HFFc6 (cell line): ENCODE results near the gene CEACAM6. TPM values are rescaled to one million over a fixed set of nuclear protein-coding genes. Genes with fewer than 3 reads are reported as not detected.
A peak's percentile ranks its signal among the peaks of the same experiment; 100 is the strongest.

Experiments
- DNase-seq: peaks from one replicate; pipeline ENCODE4 v3.0.0-alpha.2; 2018
- H3K27ac Mint-ChIP-seq: 2 replicates; pipeline ENCODE4 v1.8.0; 2020; ENCODE audit warnings: mild to moderate bottlenecking, mixed read lengths
- H3K27me3 Mint-ChIP-seq: 2 replicates; pipeline ENCODE4 v1.8.0; 2021; ENCODE audit warnings: mild to moderate bottlenecking, moderate library complexity, mixed read lengths; ENCODE audit not compliant: insufficient read depth
- H3K36me3 Mint-ChIP-seq: 2 replicates; pipeline ENCODE4 v1.8.0; 2021; ENCODE audit warnings: low read depth, mixed read lengths
- H3K4me1 Mint-ChIP-seq: 2 replicates; pipeline ENCODE4 v1.8.0; 2020; ENCODE audit warnings: low read depth, mixed read lengths
- H3K4me3 Mint-ChIP-seq: 2 replicates; pipeline ENCODE4 v1.8.0; 2020; ENCODE audit warnings: mild to moderate bottlenecking, moderate library complexity, mixed read lengths
- H3K9me3 Mint-ChIP-seq: 2 replicates; pipeline ENCODE4 v1.8.0; 2020; ENCODE audit warnings: mild to moderate bottlenecking, mixed read lengths
- total RNA-seq, 6 experiments: library from RNA; stranded (reverse); fragmentation: NEBNext Ultra II Directional; extraction: Animal tissue kit (Norgen Biotek cat#: 25700); gene quantifications; 2 replicates in 1 of 6; 3 replicates in 5 of 6; pipeline ENCODE4 v1.2.3, GENCODE V29; 2021
- TF ChIP-seq, protein P1 (sequence below): fragments of 200-600 bp; sonication (generic); IDR thresholded peaks from 2 replicates; pipeline ENCODE4 v1.5.0; 2021; ENCODE audit warnings: antibody characterized with exemption, mild to moderate bottlenecking

Gene CEACAM6
- total RNA-seq, 6 experiments from 2014 or later = not detected

DNA sequence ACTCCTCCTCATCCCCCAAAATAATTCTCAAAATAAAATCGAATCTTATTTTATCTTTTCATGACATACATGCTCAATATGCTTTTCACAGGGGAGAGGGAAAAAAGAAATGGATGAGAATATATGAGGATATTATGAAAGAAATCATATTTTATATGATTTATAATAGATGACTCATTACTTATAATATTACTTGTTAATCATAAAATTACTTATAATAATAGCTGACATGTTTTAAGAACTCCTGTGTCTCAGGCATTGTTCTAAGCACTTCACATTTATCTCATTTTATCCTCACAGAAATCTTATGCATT, 38.0 kb downstream of the CEACAM6 start:
- Mint-ChIP-seq H3K4me1 (peaks cover 12% of the 10 kb centered on the region), H3K27ac (no peak overlapping the region), H3K27me3 (peaks cover 38% of the 10 kb centered on the region), H3K36me3 (no peaks in the 10 kb centered on the region), H3K4me3 (no peak overlapping the region), H3K9me3 (no peaks in the 10 kb centered on the region)
- DNase-seq = no peak
- TF ChIP-seq, protein P1, sequence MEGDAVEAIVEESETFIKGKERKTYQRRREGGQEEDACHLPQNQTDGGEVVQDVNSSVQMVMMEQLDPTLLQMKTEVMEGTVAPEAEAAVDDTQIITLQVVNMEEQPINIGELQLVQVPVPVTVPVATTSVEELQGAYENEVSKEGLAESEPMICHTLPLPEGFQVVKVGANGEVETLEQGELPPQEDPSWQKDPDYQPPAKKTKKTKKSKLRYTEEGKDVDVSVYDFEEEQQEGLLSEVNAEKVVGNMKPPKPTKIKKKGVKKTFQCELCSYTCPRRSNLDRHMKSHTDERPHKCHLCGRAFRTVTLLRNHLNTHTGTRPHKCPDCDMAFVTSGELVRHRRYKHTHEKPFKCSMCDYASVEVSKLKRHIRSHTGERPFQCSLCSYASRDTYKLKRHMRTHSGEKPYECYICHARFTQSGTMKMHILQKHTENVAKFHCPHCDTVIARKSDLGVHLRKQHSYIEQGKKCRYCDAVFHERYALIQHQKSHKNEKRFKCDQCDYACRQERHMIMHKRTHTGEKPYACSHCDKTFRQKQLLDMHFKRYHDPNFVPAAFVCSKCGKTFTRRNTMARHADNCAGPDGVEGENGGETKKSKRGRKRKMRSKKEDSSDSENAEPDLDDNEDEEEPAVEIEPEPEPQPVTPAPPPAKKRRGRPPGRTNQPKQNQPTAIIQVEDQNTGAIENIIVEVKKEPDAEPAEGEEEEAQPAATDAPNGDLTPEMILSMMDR = peak; percentile 30; the same call in 1 of the 2 replicates

GRCh38 chr19:41795031-41795461, 39.7 kb downstream of the CEACAM6 start:
- peak; percentile 46 for DNase-seq
- Mint-ChIP-seq H3K4me3 (no peak overlapping the region), H3K27me3 (peaks cover 35% of the 10 kb centered on the region), H3K36me3 (no peaks in the 10 kb centered on the region), H3K27ac (no peak overlapping the region), H3K4me1 (peaks cover 12% of the 10 kb centered on the region), H3K9me3 (no peaks in the 10 kb centered on the region)
- TF ChIP-seq, protein P1 = peak; percentile 91

GRCh38 chr19:41796362-41796761, 41.0 kb downstream of the CEACAM6 start, which contains the start of gene CEACAM3:
TSS of gene CEACAM3 (plus strand) at chr19:41796587. CDS start at chr19:41796678, 91 bp downstream.
- H3K27me3 Mint-ChIP-seq = peaks cover 35% of the 10 kb centered on the region
- no peak within 1 kb of the TSS for H3K27ac Mint-ChIP-seq
- no peak for DNase-seq
- peaks cover 12% of the 10 kb centered on the region for H3K4me1 Mint-ChIP-seq
- H3K36me3 Mint-ChIP-seq = no peaks in the 10 kb centered on the region
- no peak within 1 kb of the TSS for H3K4me3 Mint-ChIP-seq
- no peaks in the 10 kb centered on the region for H3K9me3 Mint-ChIP-seq
- TF ChIP-seq, protein P1 = no peak

DNA sequence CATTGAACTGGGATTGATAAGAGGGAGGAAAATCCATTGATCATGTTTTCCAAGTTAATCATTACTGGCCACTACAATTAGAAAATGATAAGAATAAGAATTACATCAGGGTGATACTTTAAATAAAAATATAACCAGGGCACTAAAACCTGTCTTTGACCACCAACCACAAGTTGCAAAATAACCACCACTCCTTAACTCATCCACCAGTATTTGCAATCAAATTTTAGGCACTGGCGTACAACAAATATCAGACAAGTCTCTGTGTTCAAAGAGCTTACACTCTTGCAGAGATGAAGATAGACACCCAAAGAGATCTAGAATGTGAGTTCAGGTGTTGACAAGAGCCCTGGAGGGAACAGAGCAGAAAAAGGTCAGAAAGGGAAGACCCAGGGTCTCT, 41.6 kb downstream of the CEACAM6 start:
- H3K36me3 Mint-ChIP-seq = no peaks in the 10 kb centered on the region
- no peaks in the 10 kb centered on the region for H3K9me3 Mint-ChIP-seq
- TF ChIP-seq, protein P1 = no peak
- no peak for DNase-seq
- H3K4me1 Mint-ChIP-seq = peaks cover 12% of the 10 kb centered on the region
- no peak overlapping the region for H3K27ac Mint-ChIP-seq
- peaks cover 35% of the 10 kb centered on the region for H3K27me3 Mint-ChIP-seq
- H3K4me3 Mint-ChIP-seq = no peak overlapping the region

DNA sequence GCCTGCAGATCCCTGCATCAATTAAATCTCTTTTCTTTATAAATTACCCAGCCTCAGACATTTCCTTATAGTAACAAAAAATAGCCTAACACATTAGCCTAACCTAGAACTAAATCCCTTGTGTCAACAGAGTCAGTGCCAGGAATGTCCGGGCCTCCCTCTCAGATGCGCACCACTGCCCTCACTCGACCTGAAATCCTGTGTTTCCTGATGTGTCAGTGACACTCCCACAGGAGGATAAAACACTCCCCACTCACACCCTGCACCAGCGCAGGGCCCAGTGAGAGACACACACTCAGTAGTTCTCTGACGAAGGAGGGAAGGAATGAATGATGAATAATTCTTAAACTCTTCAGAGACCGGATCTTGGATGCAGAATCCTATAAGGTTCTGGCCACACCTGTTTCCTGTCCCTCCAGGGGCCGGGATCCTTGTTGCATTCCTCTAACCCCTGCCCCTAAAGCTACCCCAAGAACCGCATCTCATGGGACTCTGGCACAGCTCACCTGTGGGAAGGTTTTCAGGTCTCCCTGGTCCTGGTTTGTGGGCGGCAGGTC, 44.2 kb downstream of the CEACAM6 start:
- TF ChIP-seq, protein P1 = no peak
- no peaks in the 10 kb centered on the region for H3K9me3 Mint-ChIP-seq
- no peaks in the 10 kb centered on the region; the same call in 1 of the 2 replicates for H3K4me1 Mint-ChIP-seq
- no peak overlapping the region for H3K4me3 Mint-ChIP-seq
- no peak overlapping the region for H3K27ac Mint-ChIP-seq
- no peaks in the 10 kb centered on the region for H3K36me3 Mint-ChIP-seq
- H3K27me3 Mint-ChIP-seq = peaks cover 40% of the 10 kb centered on the region
- no peak for DNase-seq

DNA sequence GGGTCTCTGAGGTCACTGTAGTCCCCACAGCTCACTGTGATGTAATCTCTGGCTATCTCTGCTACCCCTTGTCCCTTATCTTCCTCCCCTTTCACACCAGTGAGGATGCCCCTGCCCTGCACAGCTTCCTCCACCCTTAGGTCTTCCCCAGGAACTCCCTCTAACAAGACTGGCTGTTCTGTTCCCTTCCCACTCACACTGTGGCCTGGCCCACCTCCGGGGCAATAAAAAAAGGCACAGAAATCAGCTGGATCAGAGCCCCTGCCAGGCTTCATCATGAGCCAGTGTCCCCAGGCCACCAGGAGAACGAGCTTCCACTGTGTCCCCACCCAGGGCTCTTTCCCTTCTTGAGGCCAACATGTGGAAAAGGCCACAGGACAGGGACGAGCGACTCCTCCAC, 45.7 kb downstream of the CEACAM6 start:
- DNase-seq = no peak
- Mint-ChIP-seq H3K36me3 (no peaks in the 10 kb centered on the region), H3K4me1 (no peaks in the 10 kb centered on the region; the same call in 1 of the 2 replicates), H3K27me3 (peaks cover 39% of the 10 kb centered on the region), H3K27ac (no peak overlapping the region), H3K9me3 (no peaks in the 10 kb centered on the region), H3K4me3 (no peak overlapping the region)
- TF ChIP-seq, protein P1 = no peak
